Peyer's patch (tissue), 4 donors: ENCODE results near the gene SLC13A2.

ENCODE experiments used
- CTCF ChIP-seq, 6 experiments: fragments of 450-650 bp in 4 of 6; fragments of 200-600 bp in 2 of 6; sonication (generic) in 1 of 6; IDR thresholded peaks; one replicate each; pipeline ENCODE4 v1.5.1; 2017 to 2019; ENCODE audit warnings: antibody characterized with exemption in 6 of 6, mild to moderate bottlenecking in 3 of 6, moderate library complexity in 1 of 6
- POLR2A ChIP-seq, 2 donors: fragments of 450-650 bp; IDR thresholded peaks; one replicate each; pipeline ENCODE4 v1.5.1; 2017; ENCODE audit warnings: antibody characterized with exemption in 2 of 2, mild to moderate bottlenecking in 2 of 2, moderate library complexity in 2 of 2

GRCh38 chr17:28544402-28545140 is 71.1 kb downstream of the SLC13A2 start:
- no peak for TF ChIP-seq CTCF (IDR thresholded peaks at IDR 0.05)
- TF ChIP-seq POLR2A (IDR thresholded peaks at IDR 0.05): no peak
